ENCODE results near the gene HBB.
"Not testable (repeated sequence)": the region's sequence is repeated elsewhere in the genome, so short reads cannot be mapped to it uniquely, and the experiment has no call there.

The HBB gene

GRCh38 chr11:5252192-5252918 is 25.5 kb upstream of the HBB start:
- no peak overlapping the region for H3K4me3 ChIP-seq (ENCODE audit: low read length)
- TF ChIP-seq, protein P1, sequence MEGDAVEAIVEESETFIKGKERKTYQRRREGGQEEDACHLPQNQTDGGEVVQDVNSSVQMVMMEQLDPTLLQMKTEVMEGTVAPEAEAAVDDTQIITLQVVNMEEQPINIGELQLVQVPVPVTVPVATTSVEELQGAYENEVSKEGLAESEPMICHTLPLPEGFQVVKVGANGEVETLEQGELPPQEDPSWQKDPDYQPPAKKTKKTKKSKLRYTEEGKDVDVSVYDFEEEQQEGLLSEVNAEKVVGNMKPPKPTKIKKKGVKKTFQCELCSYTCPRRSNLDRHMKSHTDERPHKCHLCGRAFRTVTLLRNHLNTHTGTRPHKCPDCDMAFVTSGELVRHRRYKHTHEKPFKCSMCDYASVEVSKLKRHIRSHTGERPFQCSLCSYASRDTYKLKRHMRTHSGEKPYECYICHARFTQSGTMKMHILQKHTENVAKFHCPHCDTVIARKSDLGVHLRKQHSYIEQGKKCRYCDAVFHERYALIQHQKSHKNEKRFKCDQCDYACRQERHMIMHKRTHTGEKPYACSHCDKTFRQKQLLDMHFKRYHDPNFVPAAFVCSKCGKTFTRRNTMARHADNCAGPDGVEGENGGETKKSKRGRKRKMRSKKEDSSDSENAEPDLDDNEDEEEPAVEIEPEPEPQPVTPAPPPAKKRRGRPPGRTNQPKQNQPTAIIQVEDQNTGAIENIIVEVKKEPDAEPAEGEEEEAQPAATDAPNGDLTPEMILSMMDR (conservative IDR thresholded peaks at IDR 0.05; ENCODE audit: low read depth, low read length): no peak
- DNase-seq (ENCODE audit: low read depth): no peak

GRCh38 chr11:5251746-5252145 is 24.9 kb upstream of the HBB start:
- H3K4me3 ChIP-seq (ENCODE audit: low read length): no peak overlapping the region
- TF ChIP-seq, protein P1 (conservative IDR thresholded peaks at IDR 0.05; ENCODE audit: low read depth, low read length): no peak
- DNase-seq (ENCODE audit: low read depth): no peak

- no peak overlapping the region for H3K4me3 ChIP-seq (ENCODE audit: low read length)
- TF ChIP-seq, protein P1 (conservative IDR thresholded peaks at IDR 0.05; ENCODE audit: low read depth, low read length): no peak
- no peak for DNase-seq (ENCODE audit: low read depth)
Observed at GRCh38 chr11:5250543-5251204, 23.8 kb upstream of the HBB start.

- H3K4me3 ChIP-seq (ENCODE audit: low read length); DNase-seq (ENCODE audit: low read depth): not testable (repeated sequence)
Observed at GRCh38 chr11:5249807-5250396, 23.0 kb upstream of the HBB start, which contains the start of gene HBG1. Gene HBG1 (minus strand): TSS chr11:5249857. CDS start chr11:5249804, 53 bp downstream.

DNA sequence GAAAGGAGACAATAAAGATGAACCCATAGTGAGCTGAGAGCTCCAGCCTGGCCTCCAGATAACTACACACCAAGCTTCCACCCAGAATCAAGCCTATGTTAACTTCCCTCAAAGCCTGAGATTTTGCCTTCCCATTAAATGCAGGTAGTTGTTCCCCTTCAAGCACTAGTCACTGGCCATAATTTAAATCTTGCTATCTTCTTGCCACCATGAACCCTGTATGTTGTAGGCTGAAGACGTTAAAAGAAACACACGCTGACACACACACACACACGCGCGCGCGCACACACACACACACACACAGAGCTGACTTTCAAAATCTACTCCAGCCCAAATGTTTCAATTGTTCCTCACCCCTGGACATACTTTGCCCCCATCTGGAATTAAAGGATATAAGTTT is 21.6 kb upstream of the HBB start:
- DNase-seq (ENCODE audit: low read depth); H3K4me3 ChIP-seq (ENCODE audit: low read length): not testable (repeated sequence)

DNA sequence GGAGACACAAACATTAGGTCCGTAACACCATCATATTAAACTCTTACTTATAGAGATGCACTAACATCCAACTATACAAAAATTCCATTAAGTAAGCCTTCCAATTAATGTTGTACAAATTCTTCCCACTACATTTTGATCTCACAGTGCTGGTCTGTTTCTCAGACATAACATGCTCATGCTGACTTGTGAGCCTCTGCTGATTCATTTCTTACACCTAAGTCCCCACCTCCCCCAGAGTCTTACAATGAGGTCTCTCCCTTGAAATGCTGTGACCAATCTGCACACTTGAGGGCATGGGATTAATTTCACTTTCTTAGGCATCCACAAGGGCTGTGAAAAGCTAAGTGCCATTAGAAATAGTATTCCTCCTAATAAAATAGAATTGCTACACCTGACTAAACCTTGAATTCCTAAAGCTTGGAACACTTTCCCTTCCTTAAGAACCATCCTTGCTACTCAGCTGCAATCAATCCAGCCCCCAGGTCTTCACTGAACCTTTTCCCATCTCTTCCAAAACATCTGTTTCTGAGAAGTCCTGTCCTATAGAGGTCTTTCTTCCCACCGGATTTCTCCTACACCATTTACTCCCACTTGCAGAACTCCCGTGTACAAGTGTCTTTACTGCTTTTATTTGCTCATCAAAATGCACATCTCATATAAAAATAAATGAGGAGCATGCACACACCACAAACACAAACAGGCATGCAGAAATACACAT is 20.8 kb upstream of the HBB start:
- TF ChIP-seq, protein P1 (conservative IDR thresholded peaks at IDR 0.05; ENCODE audit: low read depth, low read length): no peak
- DNase-seq (ENCODE audit: low read depth): no peak

DNA sequence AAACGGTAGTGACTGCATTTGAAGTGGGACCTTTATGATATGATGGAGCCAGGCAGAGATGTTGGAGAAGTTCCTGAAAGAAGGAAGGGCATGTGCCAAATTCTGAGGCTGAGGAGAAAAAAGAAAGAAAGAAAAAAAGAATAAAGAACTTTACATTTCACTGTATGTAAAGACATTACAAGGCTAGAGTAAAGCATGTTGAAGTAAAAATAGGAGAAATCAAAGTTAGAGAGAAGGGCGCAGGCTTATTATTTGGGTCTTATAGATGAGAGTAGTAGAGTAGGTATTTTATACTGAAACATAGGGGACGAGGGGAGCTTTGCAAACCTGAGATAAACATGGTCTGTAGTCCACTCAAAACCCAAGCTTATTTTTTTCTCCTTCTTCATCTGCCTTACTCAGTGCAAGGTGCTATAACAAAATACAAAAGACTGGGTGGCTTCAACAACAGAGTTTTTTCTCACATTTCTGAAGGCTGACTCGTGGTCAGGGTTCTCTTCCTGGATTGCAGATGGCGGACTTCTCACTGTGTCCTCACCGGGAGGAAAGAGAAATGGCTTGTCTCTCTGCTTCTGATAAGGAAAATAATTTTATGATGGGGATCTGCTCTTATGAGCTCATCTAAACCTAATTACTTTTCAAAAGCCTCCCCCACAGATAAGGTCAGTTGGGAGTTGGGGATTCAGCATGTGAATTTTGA is 20.1 kb upstream of the HBB start:
- TF ChIP-seq, protein P1 (conservative IDR thresholded peaks at IDR 0.05; ENCODE audit: low read depth, low read length): no peak
- DNase-seq (ENCODE audit: low read depth): no peak
- H3K4me3 ChIP-seq (ENCODE audit: low read length): no peak overlapping the region

More for the DNA sequence above, 20.8 kb upstream of the HBB start:
- no peak overlapping the region for H3K4me3 ChIP-seq (ENCODE audit: low read length)

Measured in retinal pigment epithelial cell (primary cell).